Measurements from ENCODE around the gene PLCL2. TPM values are rescaled to one million over a fixed set of nuclear protein-coding genes. Genes with fewer than 3 reads are reported as not detected.

The PLCL2 gene
- total and polyA plus RNA-seq, 4 donors = 1.0 to 16.7 (median 7.1) TPM

DNA sequence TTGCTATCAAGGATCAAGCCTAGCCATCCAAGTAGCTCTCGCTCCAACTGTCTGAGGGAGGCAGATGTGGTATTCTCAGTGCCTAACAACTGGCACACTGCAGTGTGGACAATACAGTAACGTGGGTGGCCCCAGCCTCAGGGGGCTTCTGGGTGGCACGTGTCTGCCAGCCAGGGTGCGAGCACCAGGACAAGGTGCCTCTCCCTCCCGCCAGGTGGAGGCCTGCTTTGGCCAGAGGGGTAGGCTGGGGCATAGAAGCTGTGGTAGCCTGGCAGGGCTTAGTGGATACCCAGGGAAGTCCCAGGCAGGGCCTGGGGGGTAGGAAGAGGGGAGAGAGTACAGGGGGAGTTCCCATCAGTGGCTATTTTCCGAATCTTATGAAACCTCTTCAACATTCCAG is 234.0 kb downstream of the PLCL2 start:
- H3K4me3 ChIP-seq = no peak overlapping the region
- H3K4me1 ChIP-seq (ENCODE audit: control insufficient read depth in 5 of 5, insufficient read depth in 5 of 5, low read length in 5 of 5) = peaks cover 0 to 3% (median 0%) of the 10 kb centered on the region in 5 donors
- ATAC-seq (ENCODE audit: insufficient read depth, low FRiP score) (no peak), DNase-seq (no peak)
- no peak overlapping the region for H3K9ac ChIP-seq (ENCODE audit: insufficient read depth in 1 of 2, low read length in 2 of 2)
- WGBS, 2 donors = 92 to 94% methylated on average over 6 of the region's 6 CpGs
- TF ChIP-seq, protein P1, sequence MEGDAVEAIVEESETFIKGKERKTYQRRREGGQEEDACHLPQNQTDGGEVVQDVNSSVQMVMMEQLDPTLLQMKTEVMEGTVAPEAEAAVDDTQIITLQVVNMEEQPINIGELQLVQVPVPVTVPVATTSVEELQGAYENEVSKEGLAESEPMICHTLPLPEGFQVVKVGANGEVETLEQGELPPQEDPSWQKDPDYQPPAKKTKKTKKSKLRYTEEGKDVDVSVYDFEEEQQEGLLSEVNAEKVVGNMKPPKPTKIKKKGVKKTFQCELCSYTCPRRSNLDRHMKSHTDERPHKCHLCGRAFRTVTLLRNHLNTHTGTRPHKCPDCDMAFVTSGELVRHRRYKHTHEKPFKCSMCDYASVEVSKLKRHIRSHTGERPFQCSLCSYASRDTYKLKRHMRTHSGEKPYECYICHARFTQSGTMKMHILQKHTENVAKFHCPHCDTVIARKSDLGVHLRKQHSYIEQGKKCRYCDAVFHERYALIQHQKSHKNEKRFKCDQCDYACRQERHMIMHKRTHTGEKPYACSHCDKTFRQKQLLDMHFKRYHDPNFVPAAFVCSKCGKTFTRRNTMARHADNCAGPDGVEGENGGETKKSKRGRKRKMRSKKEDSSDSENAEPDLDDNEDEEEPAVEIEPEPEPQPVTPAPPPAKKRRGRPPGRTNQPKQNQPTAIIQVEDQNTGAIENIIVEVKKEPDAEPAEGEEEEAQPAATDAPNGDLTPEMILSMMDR (IDR thresholded peaks at IDR 0.05; ENCODE audit: control extremely low read depth, extremely low read depth) = no peak
- H3K36me3 ChIP-seq (ENCODE audit: control insufficient read depth in 4 of 4, insufficient read depth in 4 of 4, low read length in 4 of 4) = no peaks in the 10 kb centered on the region
- no peak overlapping the region for H3K27ac ChIP-seq (ENCODE audit: low read depth in 1 of 2, low read length in 1 of 2)
- H3K9me3 ChIP-seq (ENCODE audit: control insufficient read depth in 4 of 4, insufficient read depth in 3 of 4, low read length in 3 of 4) = peaks cover 0 to 10% (median 0%) of the 10 kb centered on the region in 4 donors
- no peaks in the 10 kb centered on the region for H3K27me3 ChIP-seq (ENCODE audit: control insufficient read depth in 3 of 3, insufficient read depth in 3 of 3, low read length in 2 of 3)

DNA sequence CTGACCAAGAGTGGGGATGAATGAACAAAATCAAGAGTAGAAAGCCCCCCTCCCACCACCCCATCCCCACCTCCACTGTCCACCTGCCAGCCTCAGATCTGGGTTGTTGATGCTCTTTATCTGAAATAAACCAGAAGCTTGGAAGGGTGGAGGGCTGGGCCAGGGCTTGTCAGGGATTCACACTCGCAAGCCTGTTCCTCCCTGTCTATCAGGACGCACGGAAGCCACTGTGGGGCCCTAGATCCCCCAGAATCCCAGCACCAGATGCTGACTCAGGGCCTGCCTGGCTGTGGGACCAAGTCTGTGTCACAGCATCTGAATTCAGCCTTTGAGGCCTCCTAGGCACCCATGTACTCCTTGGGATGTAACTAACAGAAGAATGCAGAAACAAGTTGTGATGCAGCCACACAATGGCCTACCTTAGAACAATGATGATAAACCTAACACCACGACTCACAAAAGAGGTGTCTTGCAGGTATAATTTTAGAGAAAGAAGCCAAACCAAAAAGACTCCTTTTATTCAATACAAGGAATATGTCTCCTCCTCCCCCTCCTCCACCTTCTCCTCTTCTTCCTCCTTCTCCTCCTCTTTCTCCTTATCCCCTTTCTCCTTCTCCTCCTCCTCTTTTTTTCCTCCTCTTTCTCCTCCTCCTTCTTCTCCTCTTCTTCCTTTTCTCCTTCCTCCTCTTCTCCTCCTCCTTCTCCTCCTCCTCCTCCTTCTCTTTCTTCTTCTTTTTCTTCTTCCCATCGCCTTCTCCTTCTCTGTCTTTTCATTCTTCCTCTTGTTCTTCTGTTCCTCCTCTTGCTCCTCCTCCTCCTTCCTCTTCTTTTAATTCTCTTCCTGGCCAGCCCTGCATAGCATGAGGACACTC is 234.7 kb downstream of the PLCL2 start:
- no peak for DNase-seq
- H3K9ac ChIP-seq (ENCODE audit: insufficient read depth in 1 of 2, low read length in 2 of 2) = no peak overlapping the region
- peaks cover 0 to 10% (median 0%) of the 10 kb centered on the region in 4 donors for H3K9me3 ChIP-seq (ENCODE audit: control insufficient read depth in 4 of 4, insufficient read depth in 3 of 4, low read length in 3 of 4)
- no peak for ATAC-seq (ENCODE audit: insufficient read depth, low FRiP score)
- no peak overlapping the region for H3K27ac ChIP-seq (ENCODE audit: low read depth in 1 of 2, low read length in 1 of 2)
- no peaks in the 10 kb centered on the region for H3K36me3 ChIP-seq (ENCODE audit: control insufficient read depth in 4 of 4, insufficient read depth in 4 of 4, low read length in 4 of 4)
- peaks cover 0 to 3% (median 0%) of the 10 kb centered on the region in 5 donors for H3K4me1 ChIP-seq (ENCODE audit: control insufficient read depth in 5 of 5, insufficient read depth in 5 of 5, low read length in 5 of 5)
- H3K27me3 ChIP-seq (ENCODE audit: control insufficient read depth in 3 of 3, insufficient read depth in 3 of 3, low read length in 2 of 3) = no peaks in the 10 kb centered on the region
- TF ChIP-seq, protein P1 (IDR thresholded peaks at IDR 0.05; ENCODE audit: control extremely low read depth, extremely low read depth) = no peak
- WGBS, 2 donors = 89 to 94% methylated on average over 5 of the region's 5 CpGs
- no peak overlapping the region for H3K4me3 ChIP-seq

DNA sequence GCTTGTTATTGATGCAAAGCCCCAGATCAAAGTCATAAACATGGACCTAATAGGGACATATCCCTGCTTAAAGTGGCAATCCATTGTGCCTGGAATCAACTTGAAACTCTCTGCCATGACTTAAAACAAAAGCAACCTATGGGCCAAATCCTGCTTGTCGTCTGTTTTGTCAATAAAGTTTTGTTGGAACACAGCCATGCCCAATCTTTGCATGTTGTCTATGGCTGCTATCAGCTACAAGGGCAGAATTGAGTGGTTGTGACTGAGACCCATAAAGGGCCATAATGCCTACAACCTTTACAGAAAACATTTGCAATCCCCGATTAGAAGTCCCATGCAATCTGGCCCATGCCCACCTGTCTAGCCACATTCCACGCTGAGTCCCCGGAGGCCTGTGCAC is 235.4 kb downstream of the PLCL2 start:
- no peaks in the 10 kb centered on the region for H3K36me3 ChIP-seq (ENCODE audit: control insufficient read depth in 4 of 4, insufficient read depth in 4 of 4, low read length in 4 of 4)
- no peak overlapping the region for H3K27ac ChIP-seq (ENCODE audit: low read depth in 1 of 2, low read length in 1 of 2)
- 94 to 95% methylated on average over 4 of the region's 4 CpGs for WGBS, 2 donors
- TF ChIP-seq, protein P1 (IDR thresholded peaks at IDR 0.05; ENCODE audit: control extremely low read depth, extremely low read depth) = no peak
- no peak overlapping the region for H3K4me3 ChIP-seq
- no peaks in the 10 kb centered on the region for H3K27me3 ChIP-seq (ENCODE audit: control insufficient read depth in 3 of 3, insufficient read depth in 3 of 3, low read length in 2 of 3)
- no peak for DNase-seq
- H3K9me3 ChIP-seq (ENCODE audit: control insufficient read depth in 4 of 4, insufficient read depth in 3 of 4, low read length in 3 of 4) = peaks cover 0 to 8% (median 0%) of the 10 kb centered on the region in 4 donors
- H3K9ac ChIP-seq (ENCODE audit: insufficient read depth in 1 of 2, low read length in 2 of 2) = no peak overlapping the region
- ATAC-seq (ENCODE audit: insufficient read depth, low FRiP score) = no peak
- peaks cover 0 to 3% (median 0%) of the 10 kb centered on the region in 5 donors for H3K4me1 ChIP-seq (ENCODE audit: control insufficient read depth in 5 of 5, insufficient read depth in 5 of 5, low read length in 5 of 5)
